Breast epithelium (tissue), 4 donors: ENCODE results near the gene PDCD7. TPM values are rescaled to one million over a fixed set of nuclear protein-coding genes. Genes with fewer than 3 reads are reported as not detected.
A peak's percentile ranks its signal among the peaks of the same experiment; 100 is the strongest.

Experiments
- DNase-seq, 2 donors: peaks; one replicate each; pipeline ENCODE4 v3.0.0-alpha.2; 2019; ENCODE audit warnings: low spot score in 2 of 2
- H3K27ac ChIP-seq, 2 donors: fragments of 200-600 bp; sonication (generic) in 1 of 2; one replicate each; pipeline ENCODE4 v1.5.1; 2016 to 2019; ENCODE audit warnings: mild to moderate bottlenecking in 1 of 2
- H3K27me3 ChIP-seq, 2 donors: fragments of 200-600 bp; sonication (generic) in 1 of 2; one replicate each; pipeline versions ENCODE4 v1.5.1 to v1.6.0; 2017 to 2019; ENCODE audit warnings: control low read depth in 1 of 2, mild to moderate bottlenecking in 1 of 2
- H3K36me3 ChIP-seq: fragments of 200-600 bp; one replicate; pipeline ENCODE4 v1.5.1; 2019
- H3K4me1 ChIP-seq, 2 donors: fragments of 200-600 bp; sonication (generic); one replicate each; pipeline ENCODE4 v1.5.1; 2016 to 2019; ENCODE audit warnings: control low read depth in 1 of 2
- H3K4me3 ChIP-seq, 3 donors: fragments of 200-600 bp; sonication (generic); 1 replicate in 2 of 3; 2 replicates in 1 of 3; pipeline ENCODE4 v1.5.1; 2016 to 2019; ENCODE audit warnings: mild to moderate bottlenecking in 3 of 3, moderate library complexity in 2 of 3
- H3K9me3 ChIP-seq, 2 donors: fragments of 200-600 bp; sonication (generic) in 1 of 2; one replicate each; pipeline ENCODE4 v1.5.1; 2016 to 2019; ENCODE audit warnings: control low read depth in 1 of 2
- CTCF ChIP-seq, 3 donors: fragments of 450-650 bp; IDR thresholded peaks; one replicate each; pipeline ENCODE4 v1.5.1; 2016 to 2017; ENCODE audit warnings: antibody characterized with exemption in 3 of 3, mild to moderate bottlenecking in 3 of 3, moderate library complexity in 3 of 3
- POLR2A ChIP-seq: fragments of 450-650 bp; IDR thresholded peaks from one replicate; pipeline ENCODE4 v1.6.1; 2016; ENCODE audit warnings: antibody characterized with exemption, mild to moderate bottlenecking, moderate library complexity
- POLR2AphosphoS5 ChIP-seq, 3 donors: sonication (generic); formaldehyde crosslinking; IDR thresholded peaks; one replicate each; pipeline ENCODE4 v1.6.1; 2017; ENCODE audit warnings: antibody characterized with exemption in 3 of 3
- intact Hi-C: fragments of 100-400 bp; cut with DNase I; formaldehyde crosslinking; loops from one replicate; pipeline ENCODE4 v1.15.1; 2023; ENCODE audit warnings: low total_unique reads
- total RNA-seq, 3 donors: library from RNA; depleted of rRNA; stranded (reverse); fragments of >200 nt; gene quantifications; one replicate each; pipeline ENCODE4 v1.1.0, GENCODE V29; 2016

Gene PDCD7
- total RNA-seq, 3 donors from 2014 or later: 21.6 to 26.7 (median 24.4) TPM

GRCh38 chr15:65110676-65111292 lies 22.8 kb downstream of the PDCD7 start:
- TF ChIP-seq POLR2AphosphoS5 (IDR thresholded peaks at IDR 0.05) (no peak), CTCF (IDR thresholded peaks at IDR 0.05) (no peak), POLR2A (no peak)
- H3K9me3 ChIP-seq: no peaks in the 10 kb centered on the region
- H3K4me1 ChIP-seq: no peaks in the 10 kb centered on the region
- no peak overlapping the region for H3K4me3 ChIP-seq
- H3K36me3 ChIP-seq: no peaks in the 10 kb centered on the region
- intact Hi-C loops: no loop called here
- H3K27ac ChIP-seq: no peak overlapping the region
- DNase-seq: no peak
- no peaks in the 10 kb centered on the region for H3K27me3 ChIP-seq

GRCh38 chr15:65106011-65106590 lies 27.5 kb downstream of the PDCD7 start:
- Histone ChIP-seq H3K27ac (no peak overlapping the region), H3K4me1 (no peaks in the 10 kb centered on the region), H3K9me3 (no peaks in the 10 kb centered on the region), H3K4me3 (no peak overlapping the region), H3K27me3 (no peaks in the 10 kb centered on the region), H3K36me3 (no peaks in the 10 kb centered on the region)
- TF ChIP-seq POLR2AphosphoS5 (IDR thresholded peaks at IDR 0.05) (no peak), POLR2A (no peak), CTCF (IDR thresholded peaks at IDR 0.05) (no peak)
- intact Hi-C loops: no loop called here
- no peak for DNase-seq

GRCh38 chr15:65105038-65105437 lies 28.6 kb downstream of the PDCD7 start:
- DNase-seq: no peak
- TF ChIP-seq CTCF (IDR thresholded peaks at IDR 0.05) (no peak), POLR2AphosphoS5 (IDR thresholded peaks at IDR 0.05) (no peak), POLR2A (no peak)
- Histone ChIP-seq H3K4me3 (no peak overlapping the region), H3K36me3 (no peaks in the 10 kb centered on the region), H3K27ac (no peak overlapping the region), H3K4me1 (no peaks in the 10 kb centered on the region), H3K9me3 (no peaks in the 10 kb centered on the region), H3K27me3 (no peaks in the 10 kb centered on the region)
- intact Hi-C loops: no loop called here

GRCh38 chr15:65102912-65103311 lies 30.7 kb downstream of the PDCD7 start:
- Histone ChIP-seq H3K9me3 (no peaks in the 10 kb centered on the region), H3K4me3 (no peak overlapping the region), H3K27ac (no peak overlapping the region), H3K27me3 (no peaks in the 10 kb centered on the region), H3K4me1 (no peaks in the 10 kb centered on the region), H3K36me3 (peaks cover 5% of the 10 kb centered on the region)
- no peak for DNase-seq
- intact Hi-C loops: no loop called here
- no peak for TF ChIP-seq POLR2A
- TF ChIP-seq POLR2AphosphoS5 (IDR thresholded peaks at IDR 0.05): no peak
- TF ChIP-seq CTCF (IDR thresholded peaks at IDR 0.05): no peak

- no peak for DNase-seq
- Histone ChIP-seq H3K27ac (peak overlapping the region in 1 of 2 donors; percentile 40), H3K4me3 (no peak overlapping the region), H3K36me3 (peaks cover 5% of the 10 kb centered on the region), H3K4me1 (no peaks in the 10 kb centered on the region), H3K27me3 (no peaks in the 10 kb centered on the region), H3K9me3 (no peaks in the 10 kb centered on the region)
- intact Hi-C loops: no loop called here
- TF ChIP-seq POLR2AphosphoS5 (IDR thresholded peaks at IDR 0.05): no peak
- TF ChIP-seq POLR2A: no peak
- TF ChIP-seq CTCF (IDR thresholded peaks at IDR 0.05): no peak
Observed at GRCh38 chr15:65101891-65102708, 31.5 kb downstream of the PDCD7 start.
